Mucosa of stomach (tissue), 1 donor: ENCODE results near the gene CFAP90.

Experiments used
- H3K27me3 ChIP-seq: one replicate; pipeline ENCODE4 v1.7.0; 2013; ENCODE audit warnings: mild to moderate bottlenecking, low read length; ENCODE audit not compliant: control insufficient read depth, insufficient read depth
- H3K36me3 ChIP-seq: one replicate; pipeline ENCODE4 v1.7.0; 2013; ENCODE audit warnings: low read length; ENCODE audit not compliant: control insufficient read depth, insufficient read depth
- H3K4me1 ChIP-seq: one replicate; pipeline ENCODE4 v1.7.0; 2013; ENCODE audit warnings: mild to moderate bottlenecking, low read length; ENCODE audit not compliant: control insufficient read depth, insufficient read depth
- H3K4me3 ChIP-seq: one replicate; pipeline ENCODE4 v1.7.0; 2013; ENCODE audit warnings: low read length
- H3K9ac ChIP-seq: one replicate; pipeline ENCODE4 v1.7.0; 2013; ENCODE audit warnings: mild to moderate bottlenecking, low read length, moderate library complexity
- H3K9me3 ChIP-seq: one replicate; pipeline ENCODE4 v1.7.0; 2013; ENCODE audit warnings: mild to moderate bottlenecking, low read length, moderate library complexity; ENCODE audit not compliant: control insufficient read depth
- donor health status: Pancreatic carcinoma.

Gene CFAP90

GRCh38 chr5:7844901-7845300 is 6.0 kb downstream of the CFAP90 start:
- Histone ChIP-seq H3K4me1 (peaks cover 5% of the 10 kb centered on the region), H3K4me3 (no peak overlapping the region), H3K27me3 (peaks cover 12% of the 10 kb centered on the region), H3K9ac (no peak overlapping the region), H3K36me3 (no peaks in the 10 kb centered on the region), H3K9me3 (no peaks in the 10 kb centered on the region)

DNA sequence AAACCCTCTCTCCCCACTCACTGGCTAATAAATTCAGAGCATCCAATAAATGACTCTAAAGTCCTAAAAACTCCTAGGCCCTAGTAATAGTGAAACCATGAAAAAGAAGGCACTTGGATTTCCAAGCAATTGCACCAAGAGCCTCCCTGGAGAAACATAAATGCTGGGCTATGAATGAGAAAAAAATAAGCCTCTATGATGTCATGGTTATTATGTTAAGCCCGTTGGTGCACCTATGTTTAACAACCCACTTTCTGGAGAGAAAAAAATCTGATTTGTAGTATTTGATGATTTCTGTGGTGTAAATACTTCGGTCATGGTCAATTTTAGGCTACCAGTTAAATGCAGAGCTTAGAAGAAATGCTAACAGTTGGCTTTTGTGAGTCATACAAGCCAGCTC is 8.4 kb downstream of the CFAP90 start:
- no peaks in the 10 kb centered on the region for H3K27me3 ChIP-seq
- H3K4me3 ChIP-seq, result no peak overlapping the region
- no peaks in the 10 kb centered on the region for H3K36me3 ChIP-seq
- H3K4me1 ChIP-seq, result no peaks in the 10 kb centered on the region
- H3K9me3 ChIP-seq, result no peaks in the 10 kb centered on the region
- H3K9ac ChIP-seq, result no peak overlapping the region

- H3K4me3 ChIP-seq, result no peak overlapping the region
- H3K27me3 ChIP-seq, result no peaks in the 10 kb centered on the region
Measured at GRCh38 chr5:7837403-7837802, 13.5 kb downstream of the CFAP90 start.

GRCh38 chr5:7834982-7835381 is 16.0 kb downstream of the CFAP90 start:
- H3K4me1 ChIP-seq, result no peaks in the 10 kb centered on the region
- H3K9ac ChIP-seq, result no peak overlapping the region
- no peaks in the 10 kb centered on the region for H3K36me3 ChIP-seq
- no peaks in the 10 kb centered on the region for H3K27me3 ChIP-seq
- H3K9me3 ChIP-seq, result no peaks in the 10 kb centered on the region
- no peak overlapping the region for H3K4me3 ChIP-seq

More at GRCh38 chr5:7837403-7837802, 13.5 kb downstream of the CFAP90 start:
- Histone ChIP-seq H3K4me1 (no peaks in the 10 kb centered on the region), H3K9ac (no peak overlapping the region), H3K9me3 (no peaks in the 10 kb centered on the region), H3K36me3 (no peaks in the 10 kb centered on the region)

- Histone ChIP-seq H3K9me3 (no peaks in the 10 kb centered on the region), H3K27me3 (no peaks in the 10 kb centered on the region), H3K9ac (no peak overlapping the region), H3K36me3 (no peaks in the 10 kb centered on the region), H3K4me1 (no peaks in the 10 kb centered on the region), H3K4me3 (no peak overlapping the region)
Measured at GRCh38 chr5:7828269-7828668, 22.7 kb downstream of the CFAP90 start.

GRCh38 chr5:7827610-7828009 is 23.3 kb downstream of the CFAP90 start:
- Histone ChIP-seq H3K9ac (no peak overlapping the region), H3K27me3 (no peaks in the 10 kb centered on the region), H3K4me1 (no peaks in the 10 kb centered on the region), H3K9me3 (no peaks in the 10 kb centered on the region), H3K36me3 (no peaks in the 10 kb centered on the region), H3K4me3 (no peak overlapping the region)

DNA sequence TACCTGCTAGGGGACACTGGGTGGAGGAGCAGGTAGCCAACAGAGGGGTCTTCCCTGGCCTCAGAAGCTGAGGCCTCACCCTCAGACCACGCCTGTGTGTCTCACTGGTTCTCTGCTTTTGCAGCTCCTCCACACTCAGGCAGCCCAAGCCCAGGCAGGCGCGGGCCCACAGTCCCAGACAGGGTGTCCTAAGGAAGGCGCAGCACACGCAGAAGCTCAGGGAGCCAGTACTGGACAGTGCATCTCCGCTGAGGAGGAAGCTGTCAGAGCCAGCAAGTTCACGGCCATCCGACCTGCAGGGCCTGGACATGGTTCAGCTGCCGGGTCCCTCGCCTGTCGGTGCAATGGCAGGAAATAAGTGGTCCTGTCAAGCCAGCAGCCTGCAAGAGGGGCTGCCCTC is 25.3 kb downstream of the CFAP90 start:
- Histone ChIP-seq H3K4me1 (no peaks in the 10 kb centered on the region), H3K9me3 (no peaks in the 10 kb centered on the region), H3K27me3 (peaks cover 4% of the 10 kb centered on the region), H3K9ac (no peak overlapping the region), H3K36me3 (no peaks in the 10 kb centered on the region), H3K4me3 (no peak overlapping the region)

GRCh38 chr5:7824995-7825394 is 25.9 kb downstream of the CFAP90 start:
- Histone ChIP-seq H3K27me3 (peaks cover 4% of the 10 kb centered on the region), H3K9ac (no peak overlapping the region), H3K4me1 (no peaks in the 10 kb centered on the region), H3K4me3 (no peak overlapping the region), H3K9me3 (no peaks in the 10 kb centered on the region), H3K36me3 (no peaks in the 10 kb centered on the region)

DNA sequence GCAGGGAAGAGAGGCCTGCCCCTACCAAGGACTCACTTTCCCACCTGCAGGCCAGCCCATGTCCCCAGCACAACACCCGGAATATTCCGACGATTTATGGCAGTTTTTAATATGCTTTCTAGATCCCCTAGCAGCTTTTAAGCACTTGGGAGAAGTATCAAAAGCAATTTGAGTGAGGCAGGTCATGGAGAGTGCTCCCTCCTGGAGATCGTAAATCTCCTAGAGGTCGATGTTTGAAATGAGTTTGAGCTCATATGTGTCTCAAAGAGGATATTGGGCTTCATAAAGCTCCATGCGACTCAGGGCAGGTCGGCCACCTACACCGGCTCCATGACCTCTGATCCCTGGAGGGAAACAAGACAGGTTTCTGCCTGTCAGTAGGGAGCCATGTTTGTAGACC is 27.3 kb downstream of the CFAP90 start:
- Histone ChIP-seq H3K9me3 (no peaks in the 10 kb centered on the region), H3K9ac (no peak overlapping the region), H3K4me1 (no peaks in the 10 kb centered on the region), H3K4me3 (no peak overlapping the region), H3K27me3 (peaks cover 4% of the 10 kb centered on the region), H3K36me3 (no peaks in the 10 kb centered on the region)

DNA sequence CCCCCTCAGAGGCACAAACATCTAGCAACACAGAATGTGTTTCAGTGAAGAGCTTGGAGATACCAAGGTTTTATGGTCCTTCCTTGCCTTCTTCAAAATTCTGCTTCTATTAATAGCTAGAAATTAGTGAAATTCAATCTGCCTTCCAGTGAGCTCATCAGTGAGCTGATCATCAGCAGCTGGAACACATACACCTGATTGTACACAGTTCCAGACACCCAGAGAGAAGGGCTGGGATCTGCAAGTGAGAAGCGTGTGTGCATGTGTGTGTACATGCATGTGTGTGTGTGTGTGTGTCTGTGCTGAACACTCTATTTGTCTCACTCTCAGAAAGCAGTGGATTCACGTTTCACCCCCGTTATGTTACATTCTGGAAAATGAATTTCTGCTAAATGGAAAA is 28.5 kb downstream of the CFAP90 start:
- H3K4me1 ChIP-seq, result no peaks in the 10 kb centered on the region
- H3K36me3 ChIP-seq, result no peaks in the 10 kb centered on the region
- no peak overlapping the region for H3K9ac ChIP-seq
- no peaks in the 10 kb centered on the region for H3K9me3 ChIP-seq
- no peak overlapping the region for H3K4me3 ChIP-seq
- peaks cover 4% of the 10 kb centered on the region for H3K27me3 ChIP-seq

- H3K27me3 ChIP-seq, result peaks cover 2% of the 10 kb centered on the region
- H3K9ac ChIP-seq, result no peak overlapping the region
- no peak overlapping the region for H3K4me3 ChIP-seq
Measured at GRCh38 chr5:7816535-7816901, 34.4 kb downstream of the CFAP90 start.

DNA sequence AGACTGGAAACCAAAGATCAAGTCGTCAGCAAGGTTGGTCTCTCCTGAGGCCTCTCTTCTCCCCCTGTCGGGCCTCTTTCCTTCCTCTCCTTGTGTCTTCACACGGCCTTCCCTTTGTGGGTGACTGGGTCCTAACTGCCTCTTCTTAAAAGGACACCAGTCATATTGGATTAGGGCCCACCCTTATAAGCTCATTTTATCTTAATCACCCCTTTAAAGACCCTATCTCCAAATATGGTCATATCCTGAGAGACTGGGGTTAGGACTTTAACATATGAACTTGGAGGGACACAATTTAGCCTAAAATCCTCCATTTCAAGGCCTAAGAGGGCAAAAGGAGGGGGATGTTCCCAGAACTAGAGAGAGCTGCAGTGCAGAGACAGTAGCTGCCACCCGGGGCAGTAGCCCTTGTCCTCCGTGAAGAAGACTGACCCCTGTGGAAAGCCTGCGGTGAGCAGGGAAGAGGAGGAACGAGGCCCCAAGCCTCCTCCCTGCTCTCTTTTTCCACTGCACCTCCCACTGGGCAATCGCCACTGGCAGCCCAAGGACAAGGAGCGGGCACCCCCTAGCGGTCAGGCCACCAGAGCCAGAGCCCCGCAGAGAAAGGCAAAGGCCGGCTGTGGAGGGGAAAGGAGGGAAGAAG is 34.9 kb downstream of the CFAP90 start:
- Histone ChIP-seq H3K9ac (no peak overlapping the region), H3K27me3 (no peaks in the 10 kb centered on the region), H3K4me3 (no peak overlapping the region), H3K4me1 (no peaks in the 10 kb centered on the region), H3K36me3 (no peaks in the 10 kb centered on the region), H3K9me3 (no peaks in the 10 kb centered on the region)

More at GRCh38 chr5:7816535-7816901, 34.4 kb downstream of the CFAP90 start:
- Histone ChIP-seq H3K4me1 (no peaks in the 10 kb centered on the region), H3K36me3 (no peaks in the 10 kb centered on the region), H3K9me3 (no peaks in the 10 kb centered on the region)

DNA sequence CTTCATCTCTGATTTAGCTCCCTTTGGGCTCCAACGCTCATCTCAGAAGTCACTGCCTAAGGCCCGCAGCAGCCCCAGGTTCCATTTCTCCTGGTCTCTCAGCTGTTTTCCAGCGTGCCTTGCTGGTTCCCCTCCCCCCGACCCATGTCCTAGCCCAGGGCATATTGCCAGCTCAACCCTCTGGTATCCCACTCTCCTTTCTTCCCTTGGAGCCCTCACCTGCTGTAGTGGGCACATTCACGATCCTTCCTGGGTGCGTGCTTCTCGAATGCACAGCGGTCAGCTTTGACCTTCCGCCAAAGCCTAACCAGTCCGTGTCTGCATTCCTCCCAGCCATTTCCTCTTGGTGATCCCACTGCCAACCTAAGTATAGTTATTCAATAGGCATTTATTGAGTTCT is 36.1 kb downstream of the CFAP90 start:
- Histone ChIP-seq H3K4me3 (no peak overlapping the region), H3K9ac (no peak overlapping the region), H3K9me3 (no peaks in the 10 kb centered on the region), H3K36me3 (no peaks in the 10 kb centered on the region), H3K27me3 (no peaks in the 10 kb centered on the region), H3K4me1 (no peaks in the 10 kb centered on the region)
